Measurements from ENCODE around the gene ZNF638. TPM values are rescaled to one million over a fixed set of nuclear protein-coding genes. Genes with fewer than 3 reads are reported as not detected.
"Not testable (repeated sequence)": the region's sequence is repeated elsewhere in the genome, so short reads cannot be mapped to it uniquely, and the experiment has no call there.

ZNF638 gene
- total and polyA plus RNA-seq, 4 donors = 23.8 to 184 (median 127) TPM

- WGBS, 2 donors = 50 to 51% methylated on average over 2 of the region's 2 CpGs
- no peak for DNase-seq
- Histone ChIP-seq H3K4me1 (ENCODE audit: control insufficient read depth in 1 of 2, insufficient read depth in 2 of 2, low read length in 2 of 2) (no peaks in the 10 kb centered on the region), H3K27me3 (ENCODE audit: control insufficient read depth in 1 of 2, insufficient read depth in 2 of 2, low read length in 1 of 2) (no peaks in the 10 kb centered on the region), H3K9me3 (ENCODE audit: control insufficient read depth, low read length) (no peaks in the 10 kb centered on the region), H3K4me3 (ENCODE audit: low read length in 2 of 2) (no peak overlapping the region), H3K36me3 (ENCODE audit: control insufficient read depth in 1 of 2, insufficient read depth in 2 of 2, low read length in 1 of 2) (no peaks in the 10 kb centered on the region), H3K27ac (ENCODE audit: low read depth in 1 of 2, low read length in 2 of 2) (no peak overlapping the region)
- no peak for ATAC-seq (ENCODE audit: low FRiP score)
- intact Hi-C loops (cut with DNase I) = loop anchor here (1.0 to 2.0 kb wide), 2 partner anchors 211 kb away; no protein-coding TSS in a partner anchor
Observed at GRCh38 chr2:71299507-71299906, 32.1 kb upstream of the ZNF638 start.

GRCh38 chr2:71303849-71304248 lies 27.7 kb upstream of the ZNF638 start:
- intact Hi-C loops (cut with DNase I) = no loop called here
- no peak for ATAC-seq (ENCODE audit: low FRiP score)

GRCh38 chr2:71306762-71307161 lies 24.8 kb upstream of the ZNF638 start:
- no peak for ATAC-seq (ENCODE audit: low FRiP score)
- H3K4me1 ChIP-seq (ENCODE audit: control insufficient read depth in 1 of 2, insufficient read depth in 2 of 2, low read length in 2 of 2) = no peaks in the 10 kb centered on the region
- intact Hi-C loops (cut with DNase I) = no loop called here
- 60 to 63% methylated on average over 3 of the region's 3 CpGs for WGBS, 2 donors
- H3K27me3 ChIP-seq (ENCODE audit: control insufficient read depth in 1 of 2, insufficient read depth in 2 of 2, low read length in 1 of 2) = no peaks in the 10 kb centered on the region
- no peak overlapping the region for H3K27ac ChIP-seq (ENCODE audit: low read depth in 1 of 2, low read length in 2 of 2)
- H3K4me3 ChIP-seq (ENCODE audit: low read length in 2 of 2) = no peak overlapping the region
- no peak for DNase-seq
- no peaks in the 10 kb centered on the region for H3K36me3 ChIP-seq (ENCODE audit: control insufficient read depth in 1 of 2, insufficient read depth in 2 of 2, low read length in 1 of 2)
- H3K9me3 ChIP-seq (ENCODE audit: control insufficient read depth, low read length) = no peaks in the 10 kb centered on the region

More at GRCh38 chr2:71303849-71304248, 27.7 kb upstream of the ZNF638 start:
- no peak overlapping the region for H3K27ac ChIP-seq (ENCODE audit: low read depth in 1 of 2, low read length in 2 of 2)
- no peak for DNase-seq
- H3K27me3 ChIP-seq (ENCODE audit: control insufficient read depth in 1 of 2, insufficient read depth in 2 of 2, low read length in 1 of 2) = no peaks in the 10 kb centered on the region
- H3K9me3 ChIP-seq (ENCODE audit: control insufficient read depth, low read length) = no peaks in the 10 kb centered on the region
- no peak overlapping the region for H3K4me3 ChIP-seq (ENCODE audit: low read length in 2 of 2)
- H3K36me3 ChIP-seq (ENCODE audit: control insufficient read depth in 1 of 2, insufficient read depth in 2 of 2, low read length in 1 of 2) = no peaks in the 10 kb centered on the region
- H3K4me1 ChIP-seq (ENCODE audit: control insufficient read depth in 1 of 2, insufficient read depth in 2 of 2, low read length in 2 of 2) = no peaks in the 10 kb centered on the region
- 83 to 84% methylated on average over 3 of the region's 3 CpGs for WGBS, 2 donors

DNA sequence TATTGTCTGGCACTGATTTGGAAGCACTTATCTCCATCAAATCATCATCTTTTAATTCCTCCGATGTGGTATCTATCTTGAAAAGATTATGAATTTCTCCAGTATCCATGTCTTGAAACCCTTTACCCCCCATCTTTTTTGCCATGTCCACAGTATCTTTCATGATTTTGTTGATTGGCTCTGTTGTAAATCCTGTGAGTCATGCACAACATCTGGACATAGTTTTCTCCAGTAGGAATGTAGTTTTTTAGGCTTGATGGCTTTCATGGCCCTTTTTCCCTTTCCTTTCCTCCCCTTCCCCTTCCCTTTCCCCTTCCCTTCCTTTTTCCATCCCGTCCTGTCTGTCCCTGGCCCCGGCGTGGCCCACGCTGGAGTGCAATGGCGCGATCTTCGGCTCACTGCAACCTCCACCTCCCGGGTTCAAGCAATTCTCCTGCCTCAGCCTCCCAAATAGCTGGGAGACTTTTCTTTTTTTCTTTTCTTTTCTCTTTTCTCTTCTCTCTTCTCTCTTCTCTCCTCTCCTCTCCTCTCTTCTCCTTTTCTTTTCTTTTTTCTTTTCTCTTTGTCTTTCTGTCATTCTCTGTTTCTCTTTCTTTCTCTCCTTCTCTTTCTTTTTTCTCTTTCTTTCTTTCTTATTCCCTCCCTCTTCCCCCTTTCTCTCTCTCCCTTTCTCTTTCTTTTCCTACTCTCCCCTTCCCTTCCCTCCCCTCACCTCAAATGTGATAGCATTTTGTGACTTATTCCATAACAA lies 18.4 kb upstream of the ZNF638 start:
- Histone ChIP-seq H3K4me3 (ENCODE audit: low read length in 2 of 2) (no peak overlapping the region), H3K36me3 (ENCODE audit: control insufficient read depth in 1 of 2, insufficient read depth in 2 of 2, low read length in 1 of 2) (no peaks in the 10 kb centered on the region), H3K9me3 (ENCODE audit: control insufficient read depth, low read length) (no peaks in the 10 kb centered on the region), H3K27me3 (ENCODE audit: control insufficient read depth in 1 of 2, insufficient read depth in 2 of 2, low read length in 1 of 2) (no peaks in the 10 kb centered on the region), H3K4me1 (ENCODE audit: control insufficient read depth in 1 of 2, insufficient read depth in 2 of 2, low read length in 2 of 2) (no peaks in the 10 kb centered on the region), H3K27ac (ENCODE audit: low read depth in 1 of 2, low read length in 2 of 2) (no peak overlapping the region)
- 82 to 85% methylated on average over 9 of the region's 9 CpGs for WGBS, 2 donors
- ATAC-seq (ENCODE audit: low FRiP score) (no peak), DNase-seq (no peak)
- intact Hi-C loops (cut with DNase I) = no loop called here

DNA sequence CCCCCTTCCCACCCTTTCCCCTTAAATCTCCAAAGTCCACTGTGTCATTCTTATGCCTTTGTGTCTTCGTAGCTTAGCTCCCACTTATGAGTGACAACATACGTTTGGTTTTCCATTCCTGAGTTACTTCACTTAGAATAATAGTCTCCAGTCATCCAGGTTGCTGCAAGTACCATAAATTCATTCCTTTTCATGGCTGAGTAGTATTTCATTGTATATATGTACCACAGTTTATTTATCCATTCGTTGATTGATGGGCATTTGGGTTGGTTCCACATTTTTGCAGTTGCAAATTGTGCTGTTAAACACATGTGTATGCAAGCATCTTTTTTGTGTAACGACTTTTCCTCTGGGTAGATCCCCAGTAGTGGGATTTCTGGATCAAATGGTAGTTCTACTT lies 14.5 kb upstream of the ZNF638 start:
- no peak overlapping the region for H3K27ac ChIP-seq (ENCODE audit: low read depth in 1 of 2, low read length in 2 of 2)
- peaks cover 2% of the 10 kb centered on the region for H3K9me3 ChIP-seq (ENCODE audit: control insufficient read depth, low read length)
- DNase-seq (no peak), ATAC-seq (ENCODE audit: low FRiP score) (no peak)
- WGBS, 2 donors = 80 to 86% methylated on average over 4 of the region's 4 CpGs
- intact Hi-C loops (cut with DNase I) = no loop called here
- no peak overlapping the region for H3K4me3 ChIP-seq (ENCODE audit: low read length in 2 of 2)
- H3K4me1 ChIP-seq (ENCODE audit: control insufficient read depth in 1 of 2, insufficient read depth in 2 of 2, low read length in 2 of 2) = no peaks in the 10 kb centered on the region
- no peaks in the 10 kb centered on the region for H3K36me3 ChIP-seq (ENCODE audit: control insufficient read depth in 1 of 2, insufficient read depth in 2 of 2, low read length in 1 of 2)
- no peaks in the 10 kb centered on the region for H3K27me3 ChIP-seq (ENCODE audit: control insufficient read depth in 1 of 2, insufficient read depth in 2 of 2, low read length in 1 of 2)

DNA sequence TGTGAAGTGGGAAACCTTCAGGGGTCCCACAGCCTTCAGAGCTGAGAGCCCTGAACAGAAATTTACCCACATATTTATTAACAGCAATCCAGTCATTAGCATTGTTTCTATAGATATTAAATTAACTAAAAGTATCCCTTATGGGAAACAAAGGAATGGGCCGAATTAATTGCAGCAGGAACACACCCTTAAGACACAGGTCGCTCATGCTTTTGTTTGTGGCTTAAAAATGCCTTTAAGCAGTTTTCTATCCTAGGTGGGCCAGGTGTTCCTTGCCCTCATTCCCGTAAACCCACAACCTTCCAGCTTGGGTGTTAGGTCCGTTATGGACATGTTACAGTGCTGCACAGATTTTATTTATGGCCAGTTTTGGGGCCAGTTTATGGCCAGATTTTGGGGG lies 13.7 kb upstream of the ZNF638 start:
- ATAC-seq (ENCODE audit: low FRiP score); H3K4me3 ChIP-seq (ENCODE audit: low read length in 2 of 2); H3K27me3 ChIP-seq (ENCODE audit: control insufficient read depth in 1 of 2, insufficient read depth in 2 of 2, low read length in 1 of 2); H3K9me3 ChIP-seq (ENCODE audit: control insufficient read depth, low read length); DNase-seq; H3K27ac ChIP-seq (ENCODE audit: low read depth in 1 of 2, low read length in 2 of 2); intact Hi-C loops (cut with DNase I); H3K36me3 ChIP-seq (ENCODE audit: control insufficient read depth in 1 of 2, insufficient read depth in 2 of 2, low read length in 1 of 2); H3K4me1 ChIP-seq (ENCODE audit: control insufficient read depth in 1 of 2, insufficient read depth in 2 of 2, low read length in 2 of 2): not testable (repeated sequence)
- WGBS, 2 donors = 92 to 95% methylated on average over 4 of the region's 4 CpGs

- ATAC-seq (ENCODE audit: low FRiP score) (no peak), DNase-seq (no peak)
- intact Hi-C loops (cut with DNase I) = no loop called here
- H3K36me3 ChIP-seq (ENCODE audit: control insufficient read depth in 1 of 2, insufficient read depth in 2 of 2, low read length in 1 of 2) = no peaks in the 10 kb centered on the region
- peaks cover 2% of the 10 kb centered on the region for H3K9me3 ChIP-seq (ENCODE audit: control insufficient read depth, low read length)
- H3K27ac ChIP-seq (ENCODE audit: low read depth in 1 of 2, low read length in 2 of 2) = no peak overlapping the region
- 80 to 87% methylated on average over 6 of the region's 6 CpGs for WGBS, 2 donors
- no peaks in the 10 kb centered on the region for H3K4me1 ChIP-seq (ENCODE audit: control insufficient read depth in 1 of 2, insufficient read depth in 2 of 2, low read length in 2 of 2)
- no peak overlapping the region for H3K4me3 ChIP-seq (ENCODE audit: low read length in 2 of 2)
- no peaks in the 10 kb centered on the region for H3K27me3 ChIP-seq (ENCODE audit: control insufficient read depth in 1 of 2, insufficient read depth in 2 of 2, low read length in 1 of 2)
Observed at GRCh38 chr2:71323386-71323785, 8.2 kb upstream of the ZNF638 start.

GRCh38 chr2:71326968-71327367 lies 4.6 kb upstream of the ZNF638 start:
- H3K27me3 ChIP-seq (ENCODE audit: control insufficient read depth in 1 of 2, insufficient read depth in 2 of 2, low read length in 1 of 2) = no peaks in the 10 kb centered on the region
- no peak for ATAC-seq (ENCODE audit: low FRiP score)
- no peaks in the 10 kb centered on the region for H3K9me3 ChIP-seq (ENCODE audit: control insufficient read depth, low read length)
- no peak for DNase-seq
- no peaks in the 10 kb centered on the region for H3K36me3 ChIP-seq (ENCODE audit: control insufficient read depth in 1 of 2, insufficient read depth in 2 of 2, low read length in 1 of 2)
- intact Hi-C loops (cut with DNase I) = no loop called here
- WGBS, 2 donors = 94% methylated on average over 3 of the region's 3 CpGs
- H3K4me3 ChIP-seq (ENCODE audit: low read length in 2 of 2) = no peak overlapping the region
- H3K4me1 ChIP-seq (ENCODE audit: control insufficient read depth in 1 of 2, insufficient read depth in 2 of 2, low read length in 2 of 2) = no peaks in the 10 kb centered on the region
- no peak overlapping the region for H3K27ac ChIP-seq (ENCODE audit: low read depth in 1 of 2, low read length in 2 of 2)

GRCh38 chr2:71327916-71328315 lies 3.7 kb upstream of the ZNF638 start:
- intact Hi-C loops (cut with DNase I) = no loop called here
- Histone ChIP-seq H3K27ac (ENCODE audit: low read depth in 1 of 2, low read length in 2 of 2) (no peak overlapping the region), H3K9me3 (ENCODE audit: control insufficient read depth, low read length) (no peaks in the 10 kb centered on the region), H3K4me3 (ENCODE audit: low read length in 2 of 2) (no peak overlapping the region), H3K27me3 (ENCODE audit: control insufficient read depth in 1 of 2, insufficient read depth in 2 of 2, low read length in 1 of 2) (no peaks in the 10 kb centered on the region), H3K36me3 (ENCODE audit: control insufficient read depth in 1 of 2, insufficient read depth in 2 of 2, low read length in 1 of 2) (no peaks in the 10 kb centered on the region), H3K4me1 (ENCODE audit: control insufficient read depth in 1 of 2, insufficient read depth in 2 of 2, low read length in 2 of 2) (no peaks in the 10 kb centered on the region)
- WGBS, 2 donors = 62 to 64% methylated on average over 4 of the region's 4 CpGs
- DNase-seq (no peak), ATAC-seq (ENCODE audit: low FRiP score) (no peak)

Measured in aorta (tissue), 5 donors.